Left renal pelvis (tissue), 4 donors: ENCODE measurements around the gene SPATA9. TPM values are rescaled to one million over a fixed set of nuclear protein-coding genes. Genes with fewer than 3 reads are reported as not detected.
A peak's percentile ranks its signal among the peaks of the same experiment; 100 is the strongest.

ENCODE experiments used
- DNase-seq, 4 donors: peaks; one replicate each; pipeline ENCODE4 v3.0.0-alpha.2; 2013; ENCODE audit warnings: low read depth in 4 of 4, low spot score in 3 of 4
- polyA plus RNA-seq, 4 donors: library from polyadenylated mRNA; unstranded; fragments of 120-200 nt; gene quantifications; one replicate each; pipeline ENCODE4 v1.2.1, GENCODE V29; 2013; ENCODE audit not compliant: insufficient read length in 4 of 4

Gene SPATA9, protein sequence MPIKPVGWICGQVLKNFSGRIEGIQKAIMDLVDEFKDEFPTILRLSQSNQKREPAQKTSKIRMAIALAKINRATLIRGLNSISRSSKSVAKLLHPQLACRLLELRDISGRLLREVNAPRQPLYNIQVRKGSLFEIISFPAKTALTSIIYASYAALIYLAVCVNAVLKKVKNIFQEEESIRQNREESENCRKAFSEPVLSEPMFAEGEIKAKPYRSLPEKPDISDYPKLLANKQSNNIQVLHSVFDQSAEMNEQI
- 1 to 10 TPM; 1.6 to 2.0 (median 1.7) TPM for polyA plus RNA-seq

DNA sequence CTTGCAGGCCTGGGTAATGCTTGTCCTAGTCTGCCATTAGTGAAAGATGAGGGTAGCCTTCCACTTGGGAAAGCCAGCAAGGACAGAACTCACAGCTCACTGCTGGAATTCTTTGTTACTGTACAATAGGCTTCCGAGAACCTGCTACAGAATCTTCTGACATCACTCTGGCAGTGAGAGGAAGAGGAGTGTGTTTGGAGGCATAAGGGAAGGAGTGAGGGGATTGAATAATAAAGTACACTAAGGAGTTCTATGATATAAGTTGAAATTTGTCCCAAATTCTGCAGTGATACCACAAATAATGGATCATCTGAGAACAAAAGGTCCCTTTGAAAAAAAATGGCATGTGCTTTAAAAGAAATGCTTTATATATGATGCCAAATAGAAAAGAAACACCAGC lies at the start of gene SPATA9:
SPATA9 (minus strand) TSS at position 101 of the 400 bp plus-strand sequence. CDS start 137 bp downstream, outside the sequence.
- DNase-seq, result no peak

DNA sequence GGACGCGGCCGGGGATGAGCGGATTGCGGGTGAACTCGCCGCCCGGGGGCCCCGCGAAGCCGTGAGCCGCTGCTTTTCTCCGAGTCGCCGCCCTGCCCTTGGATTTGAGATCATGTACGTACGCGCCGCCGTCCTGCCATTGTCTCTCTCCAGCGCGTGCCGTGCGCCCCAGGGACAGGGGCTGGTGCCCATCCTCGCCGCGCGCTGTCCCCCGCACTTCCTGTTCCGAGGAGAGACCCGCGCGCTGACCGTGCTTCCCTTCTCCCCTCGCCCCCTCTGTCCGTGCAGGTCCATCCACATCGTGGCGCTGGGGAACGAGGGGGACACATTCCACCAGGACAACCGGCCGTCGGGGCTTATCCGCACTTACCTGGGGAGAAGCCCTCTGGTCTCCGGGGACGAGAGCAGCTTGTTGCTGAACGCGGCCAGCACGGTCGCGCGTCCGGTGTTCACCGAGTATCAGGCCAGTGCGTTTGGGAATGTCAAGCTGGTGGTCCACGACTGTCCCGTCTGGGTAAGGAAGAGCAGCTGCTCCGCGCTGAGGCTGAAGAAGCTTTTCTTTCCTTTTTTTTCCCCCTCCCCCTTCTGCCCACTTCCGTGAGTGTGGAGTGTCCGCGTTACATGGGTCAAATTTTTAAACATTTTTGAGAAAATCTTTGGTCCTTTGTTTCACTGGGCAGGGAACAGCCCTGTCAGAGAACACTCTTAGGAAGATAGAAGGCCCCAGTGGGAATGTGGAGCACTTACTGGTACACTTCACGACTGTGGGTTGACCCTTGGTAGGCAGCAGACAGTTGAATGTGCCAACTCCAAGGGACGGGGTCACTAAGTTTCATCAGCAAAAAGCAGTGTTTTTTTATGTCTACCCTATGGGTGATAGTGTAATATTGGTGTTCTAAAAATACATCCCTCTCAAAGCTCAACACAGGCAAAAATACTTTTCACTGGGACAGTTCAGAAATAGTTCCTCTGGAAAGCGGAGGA lies 49.1 kb upstream of the SPATA9 start:
- no peak for DNase-seq

DNA sequence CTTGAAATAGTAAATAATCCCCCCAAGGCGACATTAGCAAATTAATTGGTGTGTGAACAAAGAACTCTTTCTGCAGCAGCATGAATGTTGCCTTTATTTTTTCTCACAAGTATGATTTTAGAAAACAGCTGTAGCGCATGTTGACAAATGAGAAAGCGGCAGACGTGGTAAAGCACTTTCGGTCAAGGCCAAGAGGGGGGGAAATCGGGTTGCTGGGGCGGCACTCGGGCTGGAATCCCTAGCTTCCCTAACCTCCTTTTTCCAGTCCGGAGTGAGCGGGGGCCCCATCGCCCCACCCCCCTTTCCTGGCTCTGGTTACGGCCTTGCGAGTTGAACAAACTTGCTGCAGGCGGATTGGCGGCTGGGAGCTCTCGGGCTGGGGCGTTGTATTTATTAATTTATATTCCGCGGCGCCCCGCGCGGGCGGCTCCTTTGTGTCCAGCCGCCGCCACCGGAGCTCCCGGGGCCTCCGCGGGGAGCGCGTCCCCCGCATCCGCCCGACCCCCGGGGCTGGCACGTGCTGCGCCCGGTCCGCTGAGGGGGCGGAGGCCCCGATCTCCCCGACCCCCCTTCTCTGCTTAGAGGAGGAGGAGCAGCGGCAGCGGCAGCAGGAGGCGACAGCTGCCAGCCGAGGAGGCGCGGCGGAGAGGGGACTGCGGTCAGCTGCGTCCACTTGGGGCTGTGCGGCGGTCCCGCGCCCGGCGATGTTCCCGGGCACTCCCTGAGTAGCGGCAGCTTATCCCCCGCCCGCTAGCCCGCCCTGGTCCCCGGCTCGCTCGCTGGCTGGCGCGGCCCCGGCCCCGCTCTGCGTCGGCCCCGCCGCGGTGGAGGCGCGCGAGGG lies 48.2 kb upstream of the SPATA9 start, which contains the start of gene RHOBTB3:
RHOBTB3 (plus strand) TSS at position 607 of the 841 bp plus-strand sequence. CDS start 347 bp downstream, outside the sequence.
- peak; percentile 72 to 84 (median 78) for DNase-seq

DNA sequence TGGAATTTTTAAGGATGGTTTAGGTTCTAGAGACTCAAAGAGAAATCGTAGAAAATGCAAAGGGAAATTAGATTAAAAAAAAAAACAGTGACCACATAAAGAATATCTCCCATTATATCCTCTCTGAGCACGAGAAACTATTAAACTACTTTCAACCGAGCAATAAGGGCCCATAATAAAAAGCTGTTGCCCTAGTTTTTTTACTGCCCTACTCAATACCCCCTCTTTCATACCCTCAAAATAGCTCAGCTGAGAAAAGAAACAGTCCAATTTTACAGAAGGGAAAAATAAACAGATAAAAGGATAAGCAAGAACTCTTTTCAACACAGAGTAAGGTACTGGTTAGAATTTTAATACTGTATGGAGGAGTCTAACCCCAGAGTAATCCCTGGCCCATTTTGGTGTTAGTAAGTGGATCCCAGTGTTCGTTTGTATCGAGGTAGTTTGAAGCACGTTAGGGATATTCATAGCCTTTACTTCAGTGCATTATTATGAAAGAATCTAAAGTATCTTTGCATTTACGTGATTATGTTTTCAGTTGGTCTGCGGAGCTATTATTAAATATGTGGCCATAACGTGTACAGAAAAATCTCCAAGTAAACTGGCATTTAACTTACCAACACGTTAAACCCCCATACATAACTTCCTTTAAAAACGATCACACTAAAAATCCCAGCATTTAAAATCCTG lies 47.4 kb upstream of the SPATA9 start:
- no peak for DNase-seq

DNA sequence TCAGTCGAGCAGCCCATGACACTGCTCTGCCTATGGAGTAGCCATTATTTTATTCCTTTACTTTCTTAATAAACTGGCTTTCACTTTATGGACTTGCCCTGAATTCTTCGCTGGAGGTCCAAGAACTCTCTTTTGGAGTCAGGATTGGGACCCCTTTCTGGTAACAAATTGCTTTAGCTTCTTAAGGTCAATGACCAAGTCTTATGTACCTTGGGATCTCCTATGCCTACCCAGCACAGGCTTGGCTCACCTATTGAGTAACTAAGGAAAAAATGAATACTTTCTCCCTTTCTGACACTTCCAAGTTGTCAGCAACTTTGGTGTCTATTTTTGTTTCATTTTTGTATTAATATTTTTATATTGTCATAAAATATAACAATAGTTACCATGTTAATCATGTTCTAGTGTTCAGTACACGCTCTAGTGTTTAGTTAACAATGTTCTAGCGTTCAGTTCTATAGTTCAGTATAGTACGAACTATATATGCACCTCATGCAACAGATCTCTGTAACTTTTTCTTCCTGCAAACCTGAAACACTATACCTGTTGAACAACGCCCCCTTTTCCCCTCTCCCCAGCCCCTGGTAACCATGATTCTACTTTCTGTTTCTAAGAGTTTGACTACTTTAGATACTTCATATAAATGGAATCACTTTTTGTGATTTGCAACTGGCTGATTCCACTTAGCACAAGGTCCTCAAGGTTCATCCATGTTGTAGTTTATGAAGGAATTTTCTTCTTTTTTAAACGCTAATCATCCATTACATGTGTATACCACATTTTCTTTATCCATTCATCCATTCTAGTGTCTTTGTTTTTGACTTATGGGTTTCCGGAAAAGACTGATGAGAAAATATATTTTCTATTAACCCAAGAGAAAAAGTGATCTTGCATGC lies 46.6 kb upstream of the SPATA9 start:
- no peak for DNase-seq

DNA sequence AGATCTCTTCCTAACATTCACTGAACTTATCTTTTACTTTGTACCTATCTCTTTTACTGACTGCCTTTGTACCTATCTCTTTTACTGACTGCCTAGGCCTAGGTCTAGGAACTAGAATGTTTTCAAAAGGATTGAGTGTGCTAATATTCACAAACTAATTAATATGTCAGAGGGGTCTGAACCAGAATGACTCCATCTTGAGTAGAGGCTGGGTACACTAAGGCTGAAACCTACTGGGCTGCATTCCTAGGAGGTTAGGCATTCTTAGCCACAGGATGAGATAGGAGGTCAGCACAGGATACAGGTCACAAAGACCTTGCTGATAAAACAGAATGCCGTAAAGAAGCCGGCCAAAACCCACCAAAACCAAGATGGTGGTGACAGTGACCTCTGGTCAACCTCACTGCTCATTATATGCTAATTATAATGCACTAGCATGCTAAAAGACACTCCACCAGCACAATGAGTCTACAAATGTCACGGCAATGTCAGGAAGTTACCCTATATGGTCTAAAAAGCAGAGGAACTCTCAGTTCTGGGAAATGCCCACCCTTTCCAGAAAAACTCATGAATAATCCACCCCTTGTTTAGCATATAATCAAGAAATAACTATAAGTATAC lies 45.8 kb upstream of the SPATA9 start:
- DNase-seq, result no peak

DNA sequence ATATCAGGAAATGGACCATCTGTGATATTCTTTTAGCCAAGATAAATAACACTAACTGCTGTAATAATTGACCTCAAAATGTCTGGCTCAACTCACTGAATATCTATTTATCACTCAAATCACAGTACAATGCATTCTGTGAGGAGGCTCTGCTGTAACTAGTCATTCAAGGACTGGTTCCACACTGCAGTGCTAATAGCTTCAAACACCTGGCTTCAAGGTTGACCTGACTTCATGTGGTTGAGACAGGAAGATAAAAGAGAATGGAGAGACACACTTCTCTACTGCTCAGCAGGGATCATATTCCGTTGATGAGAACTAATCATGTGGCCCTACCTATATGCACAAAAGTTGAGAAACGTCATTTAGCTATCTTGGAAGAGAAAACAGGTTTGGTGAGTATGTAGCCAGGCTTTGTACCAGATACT lies 45.0 kb upstream of the SPATA9 start:
- DNase-seq, result no peak

DNA sequence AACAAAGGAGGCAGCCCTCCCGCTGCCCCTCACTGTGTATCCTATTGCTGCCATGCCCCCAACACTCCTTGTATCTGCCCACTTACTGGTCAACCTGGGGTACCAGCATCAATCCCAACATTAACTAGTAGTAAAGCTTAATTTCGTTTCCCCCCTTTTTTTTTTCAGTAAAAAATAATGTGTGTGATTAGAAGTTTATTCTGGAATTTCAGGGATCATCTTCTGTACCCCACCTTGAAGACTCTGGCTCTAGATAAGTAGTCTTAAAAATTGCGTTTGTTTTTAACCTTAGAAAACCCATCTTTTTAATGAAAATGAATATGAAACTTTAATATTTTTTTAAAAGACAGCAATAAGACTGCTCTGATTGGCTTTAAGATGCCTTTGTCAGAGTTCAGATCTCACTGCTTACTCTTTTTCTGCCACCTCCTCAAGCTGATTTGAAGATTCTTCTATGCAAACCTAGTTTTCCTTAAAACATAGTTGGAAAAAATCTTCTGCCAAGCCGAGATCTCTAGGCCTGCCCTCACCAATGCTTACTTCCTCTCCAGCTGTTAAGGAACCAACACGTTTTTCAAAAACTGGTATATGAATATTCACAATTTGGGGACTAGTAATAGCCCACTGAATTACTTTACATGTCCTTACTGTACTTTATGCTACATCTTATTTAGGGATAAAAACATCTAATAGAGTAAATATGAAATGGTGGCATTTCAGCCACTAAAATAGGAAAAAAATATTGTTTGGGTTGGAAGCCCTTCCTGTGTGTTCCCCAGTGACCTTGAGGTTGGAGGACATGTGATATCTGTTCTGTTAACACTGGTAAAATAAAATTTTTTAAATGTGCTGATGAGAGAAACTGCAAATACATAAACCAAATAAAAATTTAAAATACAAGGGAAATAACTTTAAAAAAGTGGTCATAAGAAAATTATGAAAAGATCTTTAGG lies 44.3 kb upstream of the SPATA9 start:
- DNase-seq, result no peak

DNA sequence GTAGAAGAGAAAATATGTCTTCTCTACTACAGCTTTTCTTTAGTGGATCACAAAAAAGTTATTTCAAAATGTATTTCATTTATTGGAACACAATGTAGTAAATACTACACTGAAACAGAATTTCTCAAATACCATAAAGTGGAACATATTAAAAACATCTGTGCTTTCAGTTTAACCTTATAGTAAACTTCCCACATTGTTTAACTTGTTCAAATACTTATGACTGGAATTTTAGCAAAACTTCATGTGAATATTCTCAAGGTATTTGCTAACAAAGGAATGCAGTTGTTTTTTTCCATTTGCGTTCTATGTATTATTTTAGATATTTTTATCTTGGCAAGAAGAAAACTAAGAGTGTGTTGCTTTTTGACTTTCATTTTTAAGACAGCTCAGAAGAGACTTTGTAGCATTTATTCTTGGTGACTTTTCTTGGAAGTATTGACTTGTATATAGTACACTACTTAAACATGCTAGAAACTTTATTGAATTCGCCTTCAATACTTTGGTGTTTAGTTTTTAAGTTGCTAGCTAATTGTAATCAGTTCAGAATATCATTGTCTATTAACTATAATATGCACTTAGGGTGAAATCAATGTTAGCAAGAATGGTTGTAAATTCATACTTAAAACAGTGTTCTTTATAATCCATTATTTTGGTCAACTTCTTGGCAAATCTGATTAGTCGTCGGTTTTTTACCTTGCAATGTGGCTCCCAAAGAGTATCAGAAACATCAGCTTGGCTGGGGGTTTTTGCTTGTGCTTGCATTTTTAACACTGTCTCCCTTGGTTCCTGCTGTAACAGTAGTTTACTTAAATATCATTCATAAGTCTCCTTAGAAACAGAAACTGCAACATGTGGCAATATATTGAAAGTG lies 43.4 kb upstream of the SPATA9 start:
- DNase-seq, result no peak

DNA sequence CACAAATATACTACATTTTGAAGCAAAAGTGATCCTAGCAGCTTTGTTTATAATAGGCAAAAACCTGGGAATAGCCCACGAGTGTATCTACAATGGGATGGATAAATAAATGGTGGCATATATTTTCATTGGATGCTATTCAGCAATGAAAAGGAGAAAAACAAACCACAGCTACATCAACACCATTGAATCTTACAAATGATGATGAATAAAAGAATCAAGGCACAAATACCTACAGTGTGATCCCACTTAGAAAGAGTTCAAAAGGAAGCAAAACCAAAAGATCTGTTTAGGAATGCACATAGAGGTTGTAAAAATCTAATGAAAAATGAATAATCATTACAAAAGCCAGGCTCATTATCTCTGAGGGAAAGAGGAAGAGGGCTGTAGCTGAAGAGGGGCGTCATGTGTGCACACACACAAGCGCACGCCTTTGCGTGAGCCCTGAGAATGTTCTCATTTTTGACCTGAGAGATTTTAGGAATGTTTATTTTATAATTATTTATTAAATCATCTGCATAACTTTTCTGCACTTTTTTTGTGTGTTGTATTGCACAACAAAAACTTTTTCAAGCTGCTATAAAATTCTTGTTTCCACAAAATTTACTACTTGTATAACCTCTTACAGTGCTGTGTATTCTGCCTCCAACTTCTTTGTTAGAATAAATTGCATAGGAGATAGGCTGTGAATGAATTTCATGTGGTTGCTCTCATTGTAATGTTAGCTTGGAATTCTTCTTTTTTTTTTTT lies 42.5 kb upstream of the SPATA9 start:
- DNase-seq, result no peak

DNA sequence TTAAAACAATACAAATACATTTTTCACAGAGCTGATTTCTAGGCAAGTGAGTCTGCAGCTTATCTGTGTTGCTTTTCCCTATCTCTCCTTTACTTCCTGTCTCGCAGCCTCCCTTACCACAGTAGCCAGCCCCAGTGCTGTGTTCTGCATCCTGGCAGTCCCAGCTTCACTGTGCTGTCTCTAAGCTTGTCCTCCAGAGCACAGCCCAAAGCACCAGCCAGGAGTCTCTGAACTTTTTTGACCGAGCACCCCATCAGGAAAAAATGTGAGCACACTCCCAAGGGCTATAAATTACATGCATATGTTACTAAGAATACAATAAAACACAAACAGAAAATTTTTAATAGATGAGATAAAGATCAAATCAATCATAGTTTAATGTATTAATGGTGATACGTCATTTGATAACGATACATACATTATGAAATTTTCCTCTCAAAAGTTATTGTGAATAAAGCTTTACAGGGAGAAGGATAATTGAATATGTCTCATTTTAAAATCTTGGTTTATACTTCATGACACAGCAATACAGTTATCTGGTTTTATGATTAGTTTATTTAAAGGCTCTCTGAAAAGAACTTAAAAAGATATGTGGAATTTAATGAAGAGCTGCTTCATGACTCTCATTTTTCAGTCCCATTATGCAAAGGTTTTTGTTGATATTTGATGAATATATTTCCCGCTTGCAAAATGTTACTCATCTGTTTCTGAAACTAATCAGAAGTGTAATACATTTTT lies 41.0 kb upstream of the SPATA9 start:
- no peak for DNase-seq

DNA sequence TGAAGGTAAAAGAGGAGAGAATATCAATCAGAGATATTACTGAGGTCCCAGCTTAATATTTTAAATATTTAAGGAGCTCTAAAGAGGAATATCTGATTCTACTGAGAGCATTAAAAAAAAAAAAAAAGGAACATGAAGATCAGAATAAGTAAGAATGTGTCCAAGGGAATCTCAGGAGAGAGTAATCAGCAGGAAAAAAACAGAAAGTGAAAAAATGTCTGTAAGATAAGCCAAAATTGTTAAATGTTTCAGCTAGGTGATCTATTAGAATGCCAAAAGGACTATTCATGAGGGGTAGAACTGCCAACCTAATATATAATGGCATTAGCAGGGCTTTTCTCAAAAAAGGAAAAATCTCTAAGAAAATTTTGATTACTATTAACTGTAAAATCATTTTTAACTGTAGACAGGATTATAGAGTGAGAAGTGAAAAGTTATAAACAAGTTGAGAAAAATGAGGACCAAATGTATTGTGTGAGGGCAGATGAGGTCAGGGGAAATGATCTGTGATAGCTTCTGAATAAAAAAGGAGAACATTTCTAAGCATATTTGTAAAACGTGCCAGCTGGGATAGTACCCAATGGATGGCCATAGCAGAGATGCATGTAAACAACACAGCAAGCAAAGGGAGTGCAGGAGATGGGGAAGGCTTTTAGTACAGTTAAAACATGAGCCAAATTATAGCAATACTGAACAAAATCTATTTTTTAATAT lies 38.9 kb upstream of the SPATA9 start:
- DNase-seq, result no peak

DNA sequence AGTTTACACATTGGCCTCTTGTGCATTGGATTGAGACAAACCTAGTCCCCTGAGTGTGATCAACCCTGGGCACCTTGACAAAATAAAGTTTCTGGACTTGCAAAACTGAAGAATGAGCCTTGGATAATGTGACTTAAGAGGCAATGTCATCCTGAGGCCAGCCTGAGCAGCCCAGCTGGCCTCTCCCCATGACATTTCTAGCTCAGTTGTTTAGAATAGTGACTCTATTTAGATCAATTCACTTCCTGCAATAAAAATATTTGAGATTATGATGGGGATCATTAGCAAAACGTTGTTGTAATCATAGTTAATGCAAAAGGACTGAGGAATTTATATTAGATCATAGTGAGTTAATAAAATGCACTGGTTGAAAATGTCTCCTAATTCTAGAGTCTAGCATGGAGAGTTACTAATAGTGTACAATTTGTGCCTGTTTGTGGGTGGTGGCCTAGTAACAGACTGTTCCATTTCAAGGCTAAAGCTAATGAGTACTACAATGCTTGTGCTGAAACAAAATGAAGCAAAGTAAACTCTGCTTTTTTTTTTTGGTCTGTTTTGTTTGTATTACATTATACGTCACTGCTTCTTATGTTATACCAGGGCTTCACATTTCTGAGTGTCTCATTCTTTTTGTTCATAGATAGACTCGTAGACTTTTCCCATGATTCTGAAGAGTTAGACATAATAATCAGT lies 37.4 kb upstream of the SPATA9 start:
- DNase-seq, result no peak

DNA sequence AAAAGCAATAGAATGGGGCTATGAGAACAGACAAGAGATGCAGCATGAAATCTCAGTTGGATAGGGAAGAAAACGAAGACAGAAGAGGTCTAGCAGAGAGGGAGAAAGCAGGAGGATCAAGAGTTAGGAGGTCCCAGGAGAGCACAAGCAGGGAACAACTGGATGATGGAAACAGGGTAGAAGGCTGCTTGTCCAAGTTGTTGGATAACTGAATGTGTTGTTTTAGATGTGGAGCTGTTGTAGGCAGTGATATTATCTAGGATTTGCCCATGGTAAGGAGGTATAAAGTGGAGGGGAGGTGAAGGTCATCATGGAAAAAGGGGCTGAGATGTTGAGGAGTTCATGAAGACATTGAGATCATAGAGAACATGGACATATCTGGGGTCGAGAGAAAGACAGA lies 35.9 kb upstream of the SPATA9 start:
- DNase-seq, result no peak
